ENCODE results near the gene SLC4A9. TPM values are rescaled to one million over a fixed set of nuclear protein-coding genes. Genes with fewer than 3 reads are reported as not detected.

SLC4A9 gene
- total RNA-seq, 1 donor from 2014 or later = 0.32 TPM

GRCh38 chr5:140365941-140366340 is 5.9 kb downstream of the SLC4A9 start:
- no peak for TF ChIP-seq CTCF (IDR thresholded peaks at IDR 0.05)
- Histone ChIP-seq H3K27me3 (ENCODE audit: low read depth) (no peaks in the 10 kb centered on the region), H3K9me3 (no peaks in the 10 kb centered on the region), H3K27ac (no peak overlapping the region), H3K36me3 (no peaks in the 10 kb centered on the region), H3K4me1 (peaks cover 8% of the 10 kb centered on the region), H3K4me3 (no peak overlapping the region)
- DNase-seq = no peak
- intact Hi-C loops (cut with DNase I) = no loop called here
- no peak for ATAC-seq

GRCh38 chr5:140366589-140367255 is 6.7 kb downstream of the SLC4A9 start:
- ATAC-seq (no peak), DNase-seq (no peak)
- no peak overlapping the region for H3K4me3 ChIP-seq
- no peak overlapping the region for H3K27ac ChIP-seq
- TF ChIP-seq CTCF (IDR thresholded peaks at IDR 0.05) = no peak
- no peaks in the 10 kb centered on the region for H3K36me3 ChIP-seq
- intact Hi-C loops (cut with DNase I) = no loop called here
- no peaks in the 10 kb centered on the region for H3K27me3 ChIP-seq (ENCODE audit: low read depth)
- peaks cover 8% of the 10 kb centered on the region for H3K4me1 ChIP-seq
- H3K9me3 ChIP-seq = no peaks in the 10 kb centered on the region

GRCh38 chr5:140367256-140368013 is 7.4 kb downstream of the SLC4A9 start:
- Histone ChIP-seq H3K27ac (no peak overlapping the region), H3K4me1 (peaks cover 11% of the 10 kb centered on the region), H3K27me3 (ENCODE audit: low read depth) (no peaks in the 10 kb centered on the region), H3K4me3 (no peak overlapping the region), H3K36me3 (no peaks in the 10 kb centered on the region), H3K9me3 (no peaks in the 10 kb centered on the region)
- DNase-seq = no peak
- intact Hi-C loops (cut with DNase I) = no loop called here
- no peak for ATAC-seq
- TF ChIP-seq CTCF (IDR thresholded peaks at IDR 0.05) = no peak

GRCh38 chr5:140371356-140372151 is 11.6 kb downstream of the SLC4A9 start:
- no peak overlapping the region for H3K4me3 ChIP-seq
- DNase-seq (no peak), ATAC-seq (no peak)
- no peak for TF ChIP-seq CTCF (IDR thresholded peaks at IDR 0.05)
- intact Hi-C loops (cut with DNase I) = no loop called here
- H3K36me3 ChIP-seq = no peaks in the 10 kb centered on the region
- no peaks in the 10 kb centered on the region for H3K9me3 ChIP-seq
- peaks cover 17% of the 10 kb centered on the region for H3K4me1 ChIP-seq
- no peak overlapping the region for H3K27ac ChIP-seq
- no peaks in the 10 kb centered on the region for H3K27me3 ChIP-seq (ENCODE audit: low read depth)

- ATAC-seq (peak; percentile 80 to 81), DNase-seq (peak; percentile 73)
- Histone ChIP-seq H3K27me3 (ENCODE audit: low read depth) (no peaks in the 10 kb centered on the region), H3K4me1 (peaks cover 17% of the 10 kb centered on the region), H3K4me3 (no peak overlapping the region), H3K36me3 (no peaks in the 10 kb centered on the region), H3K27ac (no peak overlapping the region), H3K9me3 (no peaks in the 10 kb centered on the region)
- intact Hi-C loops (cut with DNase I) = no loop called here
- TF ChIP-seq CTCF (IDR thresholded peaks at IDR 0.05) = peak; percentile 84
Measured at GRCh38 chr5:140372971-140373487, 13.0 kb downstream of the SLC4A9 start.

All from lower lobe of right lung (tissue), 2 donors.